ENCODE measurements around the gene MED22.

MED22 gene

GRCh38 chr9:133305731-133306130, 42.2 kb downstream of the MED22 start:
- Histone ChIP-seq H3K4me2 (ENCODE audit: low read length) (no peak overlapping the region), H3F3A (ENCODE audit: control insufficient read depth, insufficient read depth) (no peaks in the 10 kb centered on the region), H3K4me3 (ENCODE audit: low read length) (no peak overlapping the region), H3K79me2 (ENCODE audit: control insufficient read depth, low read length) (no peaks in the 10 kb centered on the region), H3K9me2 (replicated peaks; ENCODE audit: control insufficient read depth, low read length) (no peaks in the 10 kb centered on the region), H3K9me3 (ENCODE audit: control insufficient read depth, insufficient read depth, low read length) (no peaks in the 10 kb centered on the region), H3K4me1 (ENCODE audit: control insufficient read depth, low read length) (no peaks in the 10 kb centered on the region), H4K20me1 (ENCODE audit: control insufficient read depth, insufficient read depth, low read depth, low read length) (no peaks in the 10 kb centered on the region), H3K27me3 (ENCODE audit: control insufficient read depth, low read length) (no peaks in the 10 kb centered on the region), H3K36me3 (ENCODE audit: control insufficient read depth, low read length) (no peaks in the 10 kb centered on the region), H3K27ac (ENCODE audit: low read depth, low read length) (no peak overlapping the region)
- TF ChIP-seq EZH2phosphoT487 (IDR thresholded peaks at IDR 0.05; ENCODE audit: borderline replicate concordance, low read length), result no peak
- no peak for TF ChIP-seq CTCF (IDR thresholded peaks at IDR 0.05; ENCODE audit: low read depth, low read length, poor library complexity, severe bottlenecking)

- no peaks in the 10 kb centered on the region for H3K9me2 ChIP-seq (replicated peaks; ENCODE audit: control insufficient read depth, low read length)
- no peak overlapping the region for H3K4me3 ChIP-seq (ENCODE audit: low read length)
- no peaks in the 10 kb centered on the region for H3K79me2 ChIP-seq (ENCODE audit: control insufficient read depth, low read length)
- no peak for TF ChIP-seq EZH2phosphoT487 (IDR thresholded peaks at IDR 0.05; ENCODE audit: borderline replicate concordance, low read length)
- no peak for TF ChIP-seq CTCF (IDR thresholded peaks at IDR 0.05; ENCODE audit: low read depth, low read length, poor library complexity, severe bottlenecking)
- no peaks in the 10 kb centered on the region for H3K27me3 ChIP-seq (ENCODE audit: control insufficient read depth, low read length)
- H3K4me1 ChIP-seq (ENCODE audit: control insufficient read depth, low read length), result no peaks in the 10 kb centered on the region
- H3K27ac ChIP-seq (ENCODE audit: low read depth, low read length), result no peak overlapping the region
- H3K36me3 ChIP-seq (ENCODE audit: control insufficient read depth, low read length), result no peaks in the 10 kb centered on the region
- H3K9me3 ChIP-seq (ENCODE audit: control insufficient read depth, insufficient read depth, low read length), result no peaks in the 10 kb centered on the region
- H3K4me2 ChIP-seq (ENCODE audit: low read length), result no peak overlapping the region
- no peaks in the 10 kb centered on the region for H4K20me1 ChIP-seq (ENCODE audit: control insufficient read depth, insufficient read depth, low read depth, low read length)
- no peaks in the 10 kb centered on the region for H3F3A ChIP-seq (ENCODE audit: control insufficient read depth, insufficient read depth)
Measured at GRCh38 chr9:133304477-133305377, 43.2 kb downstream of the MED22 start.

GRCh38 chr9:133304158-133304470, 43.8 kb downstream of the MED22 start:
- Histone ChIP-seq H3K36me3 (ENCODE audit: control insufficient read depth, low read length) (no peaks in the 10 kb centered on the region), H3K27me3 (ENCODE audit: control insufficient read depth, low read length) (no peaks in the 10 kb centered on the region), H3K79me2 (ENCODE audit: control insufficient read depth, low read length) (no peaks in the 10 kb centered on the region), H3K9me2 (replicated peaks; ENCODE audit: control insufficient read depth, low read length) (no peaks in the 10 kb centered on the region), H3K4me3 (ENCODE audit: low read length) (no peak overlapping the region), H3K9me3 (ENCODE audit: control insufficient read depth, insufficient read depth, low read length) (no peaks in the 10 kb centered on the region), H3K4me2 (ENCODE audit: low read length) (no peak overlapping the region), H4K20me1 (ENCODE audit: control insufficient read depth, insufficient read depth, low read depth, low read length) (no peaks in the 10 kb centered on the region), H3K27ac (ENCODE audit: low read depth, low read length) (no peak overlapping the region), H3F3A (ENCODE audit: control insufficient read depth, insufficient read depth) (no peaks in the 10 kb centered on the region), H3K4me1 (ENCODE audit: control insufficient read depth, low read length) (no peaks in the 10 kb centered on the region)
- no peak for TF ChIP-seq CTCF (IDR thresholded peaks at IDR 0.05; ENCODE audit: low read depth, low read length, poor library complexity, severe bottlenecking)
- no peak for TF ChIP-seq EZH2phosphoT487 (IDR thresholded peaks at IDR 0.05; ENCODE audit: borderline replicate concordance, low read length)

Measured in DOHH2 (cell line).